Sigmoid colon (tissue), 7 donors: ENCODE data around the gene MLLT3. TPM values are rescaled to one million over a fixed set of nuclear protein-coding genes. Genes with fewer than 3 reads are reported as not detected.

ENCODE experiments used
- DNase-seq: peaks from one replicate; pipeline ENCODE4 v3.0.0-alpha.2; 2019
- H3K27ac ChIP-seq, 4 donors: fragments of 200-600 bp; sonication (generic); one replicate each; pipeline ENCODE4 v1.5.1; 2016 to 2019; ENCODE audit warnings: mild to moderate bottlenecking in 1 of 4
- H3K27me3 ChIP-seq, 3 donors: fragments of 200-600 bp; sonication (generic); one replicate each; pipeline ENCODE4 v1.5.1; 2019; ENCODE audit warnings: mild to moderate bottlenecking in 1 of 3
- H3K36me3 ChIP-seq, 4 donors: fragments of 200-600 bp; sonication (generic); one replicate each; pipeline ENCODE4 v1.5.1; 2016 to 2019
- H3K4me1 ChIP-seq, 4 donors: fragments of 200-600 bp; sonication (generic); one replicate each; pipeline ENCODE4 v1.5.1; 2017 to 2019
- H3K4me3 ChIP-seq, 4 donors: fragments of 200-600 bp; sonication (generic); one replicate each; pipeline ENCODE4 v1.5.1; 2017 to 2019; ENCODE audit warnings: mild to moderate bottlenecking in 2 of 4, moderate library complexity in 1 of 4
- H3K9me3 ChIP-seq, 4 donors: fragments of 200-600 bp in 3 of 4; sonication (generic) in 3 of 4; one replicate each; pipeline versions ENCODE4 v1.5.1 to v1.6.1; 2013 to 2019
- CTCF ChIP-seq, 4 experiments: fragments of 450-650 bp in 3 of 4; fragments of 200-600 bp in 1 of 4; IDR thresholded peaks; one replicate each; pipeline ENCODE4 v1.5.1; 2016 to 2019; ENCODE audit warnings: antibody characterized with exemption in 4 of 4, mild to moderate bottlenecking in 3 of 4, moderate library complexity in 2 of 4
- EP300 ChIP-seq, 4 donors: sonication (generic); formaldehyde crosslinking; IDR thresholded peaks; one replicate each; pipeline ENCODE4 v1.6.1; 2017; ENCODE audit warnings: antibody characterized with exemption in 4 of 4
- POLR2A ChIP-seq, 2 donors: fragments of 450-650 bp; IDR thresholded peaks; one replicate each; pipeline ENCODE4 v1.6.1; 2016; ENCODE audit warnings: antibody characterized with exemption in 2 of 2, mild to moderate bottlenecking in 2 of 2, moderate library complexity in 2 of 2
- POLR2AphosphoS5 ChIP-seq, 4 donors: sonication (generic); formaldehyde crosslinking; IDR thresholded peaks; one replicate each; pipeline ENCODE4 v1.6.1; 2017; ENCODE audit warnings: antibody characterized with exemption in 4 of 4
- WGBS, 2 donors: extraction: QIAGEN DNeasy Blood & Tissue Kit; methylation state at CpG; one replicate each; pipeline ENCODE4 v1.1.7; 2013; 5-methylcytosine and 5-hydroxymethylcytosine counted together
- intact Hi-C: fragments of 100-400 bp; cut with DNase I; formaldehyde crosslinking; loops from one replicate; pipeline ENCODE4 v1.15.1; 2023
- polyA plus RNA-seq, 3 donors: library from polyadenylated mRNA; stranded (reverse); fragments of 200-250 nt; gene quantifications; one replicate each; pipeline ENCODE4 v1.2.3, GENCODE V29; 2013
- total RNA-seq, 4 donors: library from RNA; depleted of rRNA; stranded (reverse); fragments of >200 nt; gene quantifications; one replicate each; pipeline ENCODE4 v1.1.0, GENCODE V29; 2016
- donor health status: healthy with polysubstance abuse.
- donor health status: Bipolar disorder and iron deficiency.
- donor health status: healthy.

Gene MLLT3
- total and polyA plus RNA-seq, 7 donors, result 19.0 to 132 (median 25.0) TPM

GRCh38 chr9:20379804-20380225 is 242.5 kb downstream of the MLLT3 start:
- Histone ChIP-seq H3K9me3 (no peaks in the 10 kb centered on the region), H3K27me3 (no peaks in the 10 kb centered on the region), H3K36me3 (no peaks in the 10 kb centered on the region), H3K27ac (no peak overlapping the region), H3K4me3 (no peak overlapping the region), H3K4me1 (peaks cover 0 to 16% (median 5%) of the 10 kb centered on the region in 4 donors)
- TF ChIP-seq EP300 (IDR thresholded peaks at IDR 0.05), result no peak
- no peak for TF ChIP-seq POLR2AphosphoS5 (IDR thresholded peaks at IDR 0.05)
- TF ChIP-seq CTCF (IDR thresholded peaks at IDR 0.05), result no peak
- TF ChIP-seq POLR2A (IDR thresholded peaks at IDR 0.05), result no peak
- no peak for DNase-seq
- 25 to 49% methylated on average over 2 of the region's 2 CpGs for WGBS, 2 donors
- intact Hi-C loops, result no loop called here

GRCh38 chr9:20378851-20379250 is 243.4 kb downstream of the MLLT3 start:
- Histone ChIP-seq H3K9me3 (no peaks in the 10 kb centered on the region), H3K27me3 (no peaks in the 10 kb centered on the region), H3K27ac (no peak overlapping the region), H3K36me3 (no peaks in the 10 kb centered on the region), H3K4me1 (peaks cover 0 to 16% (median 5%) of the 10 kb centered on the region in 4 donors), H3K4me3 (no peak overlapping the region)
- 23 to 47% methylated on average over 3 of the region's 3 CpGs for WGBS, 2 donors
- intact Hi-C loops, result no loop called here
- no peak for DNase-seq
- TF ChIP-seq POLR2AphosphoS5 (IDR thresholded peaks at IDR 0.05) (no peak), EP300 (IDR thresholded peaks at IDR 0.05) (no peak), POLR2A (IDR thresholded peaks at IDR 0.05) (no peak), CTCF (IDR thresholded peaks at IDR 0.05) (no peak)

- no peak overlapping the region for H3K27ac ChIP-seq
- no peak for DNase-seq
- H3K4me1 ChIP-seq, result peaks cover 0 to 9% (median 3%) of the 10 kb centered on the region in 4 donors
- no peaks in the 10 kb centered on the region for H3K36me3 ChIP-seq
- H3K27me3 ChIP-seq, result no peaks in the 10 kb centered on the region
- no peak overlapping the region for H3K4me3 ChIP-seq
- intact Hi-C loops, result no loop called here
- H3K9me3 ChIP-seq, result no peaks in the 10 kb centered on the region
- TF ChIP-seq POLR2A (IDR thresholded peaks at IDR 0.05) (no peak), EP300 (IDR thresholded peaks at IDR 0.05) (no peak), CTCF (IDR thresholded peaks at IDR 0.05) (no peak), POLR2AphosphoS5 (IDR thresholded peaks at IDR 0.05) (no peak)
Observed at GRCh38 chr9:20377790-20378189, 244.5 kb downstream of the MLLT3 start.

- TF ChIP-seq EP300 (IDR thresholded peaks at IDR 0.05), result no peak
- no peak for TF ChIP-seq POLR2A (IDR thresholded peaks at IDR 0.05)
- TF ChIP-seq CTCF (IDR thresholded peaks at IDR 0.05), result no peak
- no peak for TF ChIP-seq POLR2AphosphoS5 (IDR thresholded peaks at IDR 0.05)
- whole genome bisulfite sequencing, 2 donors, result 36 to 49% methylated on average over 4 of the region's 4 CpGs
- no peak overlapping the region for H3K27ac ChIP-seq
Observed at GRCh38 chr9:20376731-20377375, 245.4 kb downstream of the MLLT3 start.

GRCh38 chr9:20376042-20376441 is 246.3 kb downstream of the MLLT3 start:
- intact Hi-C loops, result no loop called here
- H3K27ac ChIP-seq, result no peak overlapping the region
- 79 to 80% methylated on average over 4 of the region's 4 CpGs for WGBS, 2 donors
- H3K36me3 ChIP-seq, result no peaks in the 10 kb centered on the region
- TF ChIP-seq POLR2A (IDR thresholded peaks at IDR 0.05) (no peak), CTCF (IDR thresholded peaks at IDR 0.05) (no peak), POLR2AphosphoS5 (IDR thresholded peaks at IDR 0.05) (no peak), EP300 (IDR thresholded peaks at IDR 0.05) (no peak)
- H3K4me3 ChIP-seq, result no peak overlapping the region
- H3K9me3 ChIP-seq, result no peaks in the 10 kb centered on the region
- H3K27me3 ChIP-seq, result no peaks in the 10 kb centered on the region
- no peak for DNase-seq
- peaks cover 0 to 3% (median 0%) of the 10 kb centered on the region in 4 donors for H3K4me1 ChIP-seq

More at GRCh38 chr9:20376731-20377375, 245.4 kb downstream of the MLLT3 start:
- Histone ChIP-seq H3K4me1 (peaks cover 0 to 3% (median 0%) of the 10 kb centered on the region in 4 donors), H3K27me3 (no peaks in the 10 kb centered on the region), H3K9me3 (no peaks in the 10 kb centered on the region), H3K36me3 (no peaks in the 10 kb centered on the region), H3K4me3 (no peak overlapping the region)
- DNase-seq, result no peak
- intact Hi-C loops, result no loop called here
